Activated CD4-positive, CD25-positive, alpha-beta regulatory T cell treated with anti-CD3 and anti-CD28 coated beads, Interleukin-2, amount 50 U/mL, for 72 hours (primary cell): ENCODE data around the gene ZNF444.

ENCODE experiments used
- DNase-seq: peaks from one replicate; pipeline ENCODE4 v3.0.0; 2021

ZNF444 gene

GRCh38 chr19:56107626-56108351, 33.3 kb upstream of the ZNF444 start:
- DNase-seq: no peak

GRCh38 chr19:56108447-56109195, 32.5 kb upstream of the ZNF444 start:
- no peak for DNase-seq

GRCh38 chr19:56109226-56109625, 31.9 kb upstream of the ZNF444 start:
- no peak for DNase-seq

- no peak for DNase-seq
These were observed 30.3 kb upstream of the ZNF444 start for GRCh38 chr19:56110515-56111448.

- no peak for DNase-seq
These were observed 29.3 kb upstream of the ZNF444 start for GRCh38 chr19:56111601-56112312.

GRCh38 chr19:56112313-56112709, 28.8 kb upstream of the ZNF444 start:
- no peak for DNase-seq

- DNase-seq: no peak
These were observed 27.9 kb upstream of the ZNF444 start for GRCh38 chr19:56113074-56113632.

GRCh38 chr19:56114051-56114777, 26.9 kb upstream of the ZNF444 start:
- no peak for DNase-seq

- DNase-seq: no peak
These were observed 26.3 kb upstream of the ZNF444 start for GRCh38 chr19:56114778-56115110.

- DNase-seq: no peak
These were observed 25.6 kb upstream of the ZNF444 start for GRCh38 chr19:56115490-56115889.

GRCh38 chr19:56116606-56117005, 24.5 kb upstream of the ZNF444 start:
- no peak for DNase-seq

- DNase-seq: no peak
These were observed 23.7 kb upstream of the ZNF444 start for GRCh38 chr19:56117376-56117884.

GRCh38 chr19:56117889-56118288, 23.2 kb upstream of the ZNF444 start:
- DNase-seq: no peak

GRCh38 chr19:56118666-56119581, 22.2 kb upstream of the ZNF444 start:
- DNase-seq: no peak

- DNase-seq: no peak
These were observed 21.5 kb upstream of the ZNF444 start for GRCh38 chr19:56119582-56119978.

- DNase-seq: peak; percentile 45
These were observed 21.1 kb upstream of the ZNF444 start for GRCh38 chr19:56120002-56120370.

GRCh38 chr19:56120371-56121179, 20.5 kb upstream of the ZNF444 start:
- peak; percentile 86 for DNase-seq

- peak; percentile 96 for DNase-seq
These were observed 19.6 kb upstream of the ZNF444 start, which contains the start of gene ZNF787 for GRCh38 chr19:56121180-56122167. Gene ZNF787 (minus strand): TSS chr19:56121295. CDS start chr19:56103217, 18,078 bp downstream.
